GM21619 (cell line): Measurements from ENCODE around the gene IL31RA.
"Not testable (repeated sequence)": the region's sequence is repeated elsewhere in the genome, so short reads cannot be mapped to it uniquely, and the experiment has no call there.

Experiments
- ATAC-seq: cut with Tn5 transposase; IDR thresholded peaks from one replicate; pipeline ENCODE4 v1.9.1; 2021; ENCODE audit not compliant: unreplicated experiment

The IL31RA gene

DNA sequence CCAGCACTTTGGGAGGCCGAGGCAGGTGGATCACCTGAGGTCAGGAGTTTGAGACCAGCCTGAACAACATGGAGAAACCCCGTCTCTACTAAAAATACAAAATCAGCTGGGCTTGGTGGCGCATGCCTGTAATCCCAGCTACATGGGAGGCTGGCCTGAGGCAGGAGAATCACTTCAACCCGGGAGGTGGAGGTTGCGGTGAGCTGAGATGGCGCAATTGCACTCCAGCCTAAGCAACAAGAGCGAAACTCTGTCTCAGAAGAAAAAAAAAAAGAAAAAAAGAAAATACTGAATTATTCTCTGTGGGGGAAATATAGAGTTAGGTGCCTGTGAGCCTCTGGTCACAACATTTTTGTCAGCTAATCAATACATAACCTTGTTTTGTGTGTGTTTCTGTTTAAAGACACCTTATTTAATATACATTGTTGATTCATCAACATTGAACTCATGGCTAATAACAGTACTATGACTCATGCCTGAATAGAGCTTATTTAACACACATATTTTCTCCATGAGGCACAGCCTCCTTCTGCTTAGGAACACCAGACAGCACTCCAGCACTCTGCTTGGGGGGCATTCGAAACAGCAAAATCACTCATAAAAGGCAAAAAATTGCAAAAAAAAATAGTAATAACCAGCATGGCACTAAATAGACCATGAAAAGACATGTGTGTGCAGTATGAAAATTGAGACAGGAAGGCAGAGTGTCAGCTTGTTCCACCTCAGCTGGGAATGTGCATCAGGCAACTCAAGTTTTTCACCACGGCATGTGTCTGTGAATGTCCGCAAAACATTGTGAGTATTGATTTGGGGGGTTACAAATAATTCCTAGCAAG lies at the start of gene IL31RA:
Gene IL31RA, plus strand, starts transcription at position 519 of the 836 bp plus-strand sequence. Its CDS starts 214 bp downstream, at position 733.
- ATAC-seq, result no peak

DNA sequence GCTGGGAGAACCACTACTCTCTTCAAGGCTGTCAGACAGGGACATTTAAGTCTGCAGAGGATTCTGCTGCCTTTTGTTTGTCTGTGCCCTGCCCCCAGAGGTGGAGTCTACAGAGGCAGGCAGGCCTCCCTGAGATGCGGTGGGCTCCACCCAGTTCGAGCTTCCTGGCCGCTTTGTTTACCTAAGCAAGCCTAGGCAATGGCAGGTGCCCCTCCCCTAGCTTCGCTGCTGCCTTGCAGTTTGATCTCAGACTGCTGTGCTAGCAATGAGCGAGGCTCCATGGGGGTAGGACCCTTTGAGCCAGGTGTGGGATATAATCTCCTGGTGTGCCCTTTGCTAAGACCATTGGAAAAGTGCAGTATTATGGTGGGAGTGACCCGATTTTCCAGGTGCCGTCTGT lies 42.3 kb upstream of the IL31RA start:
- not testable (repeated sequence) for ATAC-seq

DNA sequence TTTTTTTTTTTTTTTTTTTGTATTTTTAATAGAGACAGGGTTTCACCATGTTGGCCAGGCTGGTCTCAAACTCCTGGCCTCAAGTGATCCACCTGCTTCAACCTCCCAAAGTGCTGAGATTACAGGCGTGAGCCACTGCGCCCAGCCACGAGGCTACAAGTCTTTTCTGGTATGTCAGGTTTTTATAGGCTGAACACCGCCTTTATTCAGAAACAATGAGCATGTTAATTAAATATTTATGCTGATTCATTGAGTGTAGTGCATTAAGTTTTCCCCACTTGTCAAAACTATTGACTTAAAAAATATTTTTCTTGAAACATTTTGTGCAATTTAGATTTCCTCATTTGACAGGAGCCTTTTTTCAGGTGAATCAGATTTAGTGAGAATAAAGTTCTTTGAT lies 35.2 kb upstream of the IL31RA start:
- ATAC-seq, result not testable (repeated sequence)

DNA sequence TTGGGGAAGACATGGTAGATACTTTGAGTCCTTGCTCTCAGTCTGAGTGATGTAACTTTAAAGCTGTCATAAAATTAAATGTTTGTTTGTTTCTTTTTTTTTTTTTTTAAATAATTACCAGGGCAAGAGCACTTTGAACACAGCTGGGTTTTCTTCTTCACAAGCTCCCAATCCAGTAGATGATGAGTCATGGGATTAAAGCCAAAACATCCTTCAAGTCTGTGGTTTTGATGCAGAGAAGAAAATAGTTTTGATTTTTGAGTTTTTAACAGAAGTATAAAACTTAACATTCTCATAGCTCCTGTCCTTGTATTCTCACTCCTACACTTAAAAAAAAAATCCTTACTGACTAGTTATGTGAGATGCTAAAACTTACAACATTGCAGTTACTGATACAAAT lies 34.8 kb upstream of the IL31RA start:
- ATAC-seq, result no peak

DNA sequence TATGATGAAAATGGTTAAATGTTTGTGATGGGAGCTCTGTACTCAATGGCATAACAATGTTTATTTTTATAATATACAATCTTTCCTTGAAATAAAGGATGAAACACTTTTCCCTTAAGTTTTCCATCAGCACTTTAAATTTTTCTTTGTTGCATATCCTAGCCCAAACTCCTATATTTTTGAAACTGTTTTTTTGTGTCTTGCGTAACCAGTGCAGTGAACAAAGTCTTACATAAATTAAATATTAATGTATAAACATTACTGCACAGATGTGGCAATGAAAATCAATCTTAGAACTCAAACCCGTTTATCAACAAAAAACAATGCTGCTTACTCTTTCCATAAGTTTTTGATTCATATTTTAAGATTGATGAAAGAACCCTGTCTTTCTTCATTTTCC lies 34.1 kb upstream of the IL31RA start:
- no peak for ATAC-seq

DNA sequence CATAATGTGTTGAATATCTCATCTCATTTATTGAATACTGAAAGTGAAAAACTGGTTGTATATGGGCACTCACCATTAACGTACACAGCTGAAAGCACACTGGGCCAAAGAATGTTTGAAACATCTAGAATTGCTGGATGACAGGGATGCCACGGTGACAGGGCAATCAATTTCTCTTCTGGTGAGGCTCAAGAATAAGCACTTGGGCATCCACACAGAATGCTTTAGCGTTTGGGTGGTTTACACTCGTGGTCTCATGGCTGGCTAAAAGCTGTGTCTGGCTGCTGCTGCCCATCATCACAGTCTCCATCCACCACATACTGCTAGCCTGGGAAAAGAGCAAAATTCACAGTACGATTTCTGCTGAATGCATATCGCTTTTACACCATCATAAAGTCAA lies 30.7 kb upstream of the IL31RA start:
- no peak for ATAC-seq

DNA sequence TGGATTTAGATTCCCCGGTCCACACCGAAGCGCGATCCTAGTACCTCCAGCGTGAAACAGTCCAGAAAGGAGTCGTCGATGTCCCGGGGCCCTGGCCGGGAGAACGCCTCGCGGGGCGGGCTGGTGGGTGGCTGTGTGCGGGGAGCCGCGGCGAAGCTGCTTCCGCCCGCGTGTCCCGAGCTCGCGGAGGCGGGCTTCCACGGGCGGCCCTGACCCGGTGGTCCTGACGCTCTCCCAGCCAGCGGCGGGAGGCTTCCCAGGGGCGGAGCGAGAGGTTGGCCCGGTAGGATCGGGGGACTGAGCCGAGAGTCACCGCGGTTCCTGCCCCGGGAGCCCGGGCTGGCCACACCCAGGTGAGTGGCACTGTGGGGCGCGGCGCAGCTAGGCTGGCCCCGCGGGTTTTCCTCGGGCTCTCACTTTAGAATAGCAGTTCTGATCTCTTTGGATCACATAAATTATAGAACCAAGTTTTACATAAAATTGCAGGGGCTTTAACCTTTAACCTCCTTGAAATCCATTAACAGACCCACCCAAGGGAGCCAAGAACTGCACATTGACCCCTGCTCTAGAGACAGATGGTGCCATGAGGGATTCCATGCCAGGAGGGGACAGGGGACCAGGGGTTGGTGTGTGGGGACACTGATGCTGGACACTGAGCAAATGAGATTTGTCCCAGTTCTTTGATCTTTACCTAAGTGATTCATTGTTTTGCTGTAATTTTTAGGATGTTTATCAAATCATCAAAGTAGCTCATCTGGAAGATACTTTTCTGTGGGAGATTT lies 29.2 kb upstream of the IL31RA start:
- ATAC-seq, result no peak

DNA sequence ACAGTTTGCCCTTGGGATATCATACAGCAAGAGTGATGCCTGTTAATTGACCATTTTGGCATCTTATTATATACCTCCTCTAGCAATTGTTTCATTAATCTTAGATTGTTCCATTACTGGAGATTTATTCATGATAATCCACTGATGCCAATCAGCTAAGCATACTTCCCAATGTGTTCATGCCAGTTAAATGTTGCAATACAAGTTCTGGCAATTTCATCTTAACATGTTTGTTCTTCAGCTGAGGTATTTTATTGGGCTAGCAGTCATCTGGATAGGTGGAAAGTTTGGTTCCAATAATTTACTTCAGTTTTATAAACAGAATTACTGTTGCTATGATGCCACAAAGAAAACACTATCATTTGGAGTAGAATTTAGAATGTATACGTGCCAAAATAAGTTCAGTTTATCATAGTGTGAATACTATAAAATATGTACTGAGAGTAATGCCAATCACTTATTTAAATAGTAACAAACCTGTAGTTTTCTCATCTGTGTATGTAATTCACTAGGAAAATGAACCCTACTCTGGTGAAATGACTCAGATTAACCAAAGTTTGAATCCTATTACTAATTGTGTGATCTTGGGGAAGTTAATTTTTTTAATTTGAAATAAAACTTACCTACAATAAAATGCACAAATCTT lies 27.9 kb upstream of the IL31RA start:
- ATAC-seq, result no peak

DNA sequence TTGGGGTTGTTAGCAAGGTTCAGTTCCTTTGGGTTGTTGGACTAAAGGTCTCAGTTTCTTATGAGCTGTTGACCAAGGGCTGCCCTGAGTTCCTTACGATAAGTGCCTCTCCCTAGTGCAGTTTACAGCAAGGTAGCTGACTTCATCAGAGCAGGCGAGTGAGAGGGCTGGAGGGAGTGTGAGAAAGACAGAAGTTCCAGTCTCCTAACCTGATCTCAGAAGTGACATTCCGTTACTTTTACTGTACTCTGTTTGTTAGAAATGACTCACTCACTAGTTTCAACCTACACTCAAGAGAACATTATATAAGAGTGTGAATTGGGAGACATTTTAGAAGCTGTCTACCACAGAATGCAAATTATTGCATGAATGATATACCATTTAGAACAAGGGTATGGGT lies 21.2 kb upstream of the IL31RA start:
- ATAC-seq, result no peak

DNA sequence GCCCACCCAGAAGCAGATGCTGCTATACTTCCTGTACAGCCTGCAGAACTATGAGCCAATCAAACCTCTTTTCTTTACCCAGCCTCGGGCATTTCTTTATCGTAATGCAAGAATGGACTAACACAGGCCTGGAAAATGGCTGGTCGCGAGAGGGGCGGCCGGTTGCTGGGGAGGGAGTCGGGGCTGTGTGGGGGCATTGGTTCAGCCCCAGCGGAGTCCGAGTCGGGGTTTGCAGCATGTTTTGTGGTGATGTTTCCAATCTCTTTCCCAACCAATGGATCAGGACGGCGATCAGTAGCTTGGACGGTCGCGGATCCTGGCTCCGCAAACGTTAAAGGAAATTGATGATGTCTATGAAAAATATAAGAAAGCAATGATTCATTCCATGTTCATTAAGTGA lies 18.7 kb upstream of the IL31RA start:
- no peak for ATAC-seq

DNA sequence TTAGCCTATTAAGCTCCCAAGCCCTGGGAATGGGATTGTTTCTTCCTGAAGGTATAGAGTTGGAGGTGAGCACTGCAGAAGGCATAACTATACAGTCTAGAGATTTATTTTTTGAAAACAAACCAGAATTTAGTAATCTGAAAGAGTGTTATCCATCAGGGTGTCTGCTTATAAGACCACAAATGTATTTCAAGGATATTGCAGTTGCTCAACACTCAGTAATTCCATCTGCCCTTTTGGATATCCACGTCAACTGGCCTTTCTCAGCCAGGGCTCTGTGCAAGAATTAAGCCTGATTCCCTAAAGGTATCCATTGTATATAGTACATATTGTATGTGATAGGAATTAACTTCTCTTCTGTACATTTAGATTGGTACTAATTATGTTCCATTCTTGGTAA lies 15.0 kb upstream of the IL31RA start:
- no peak for ATAC-seq

DNA sequence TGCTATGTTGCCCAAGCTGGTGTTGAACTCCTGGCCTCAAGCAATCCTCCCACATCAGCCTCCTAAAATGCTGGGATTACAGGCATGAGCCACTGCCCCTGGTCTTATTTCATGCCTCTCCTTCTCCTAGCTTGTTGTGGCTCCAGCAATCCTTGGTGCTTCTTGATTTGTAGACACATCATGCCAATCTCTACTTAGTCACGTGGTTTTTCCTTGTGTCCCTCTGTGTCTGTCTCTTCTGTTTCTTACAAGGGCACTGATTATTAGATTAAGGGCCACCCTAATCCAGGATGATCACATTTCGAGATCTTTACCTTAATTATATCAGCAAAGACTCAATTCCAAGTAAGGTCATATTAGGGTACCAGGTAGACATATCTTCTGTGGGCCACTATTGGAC lies 9.2 kb upstream of the IL31RA start:
- no peak for ATAC-seq

DNA sequence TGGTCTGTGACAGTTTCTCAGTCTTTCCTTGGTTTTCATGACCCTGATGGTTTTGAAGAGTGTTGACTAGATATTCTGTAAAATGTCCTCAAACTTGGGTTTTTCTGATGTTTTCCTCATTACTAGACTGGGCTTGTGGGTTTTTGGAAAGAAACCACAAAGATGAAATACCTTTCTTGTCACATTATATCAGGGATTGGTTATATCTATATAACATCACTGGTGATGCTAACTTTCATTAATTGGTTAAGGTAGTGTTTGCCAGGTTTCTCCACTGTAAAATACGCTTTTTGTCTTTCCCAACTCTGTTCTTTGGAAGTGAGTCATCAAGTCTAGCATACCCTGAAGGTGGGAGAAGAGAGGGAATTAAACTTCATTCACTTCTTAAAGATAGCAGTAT lies 3.3 kb upstream of the IL31RA start:
- no peak for ATAC-seq

DNA sequence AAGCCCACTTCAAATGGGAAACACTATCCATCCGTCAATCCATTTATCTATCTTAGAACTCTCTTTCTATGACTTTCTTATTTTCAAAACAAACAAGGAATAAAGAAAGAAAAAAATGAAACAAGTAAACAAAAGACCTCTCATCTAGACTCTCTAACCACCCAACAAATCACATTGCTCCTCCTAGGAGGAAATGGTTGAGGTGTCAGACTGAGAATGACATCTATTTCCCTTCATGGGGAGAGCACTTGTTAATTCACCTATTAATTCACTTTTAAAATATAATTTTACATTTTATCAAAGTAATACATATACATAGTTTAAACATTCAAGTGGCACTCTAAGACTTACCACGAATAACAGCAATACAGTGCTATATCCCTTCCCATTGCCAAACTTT lies 2.4 kb upstream of the IL31RA start:
- ATAC-seq, result no peak

DNA sequence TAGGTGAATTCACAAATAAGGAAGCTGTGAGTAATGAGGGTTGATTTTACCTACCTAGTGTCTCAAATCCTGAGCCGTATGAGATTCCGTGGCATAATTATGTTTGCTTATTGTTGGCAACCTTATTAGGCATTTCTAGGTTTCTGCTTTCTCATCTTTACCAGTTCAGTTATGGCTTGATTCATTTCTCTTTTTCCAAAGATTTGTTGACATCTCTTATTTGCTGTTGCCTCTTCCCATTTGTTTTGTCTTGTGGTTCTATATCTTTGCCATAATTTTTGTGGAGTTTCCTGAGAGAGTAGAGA lies 470 bp downstream of the IL31RA start:
- no peak for ATAC-seq

DNA sequence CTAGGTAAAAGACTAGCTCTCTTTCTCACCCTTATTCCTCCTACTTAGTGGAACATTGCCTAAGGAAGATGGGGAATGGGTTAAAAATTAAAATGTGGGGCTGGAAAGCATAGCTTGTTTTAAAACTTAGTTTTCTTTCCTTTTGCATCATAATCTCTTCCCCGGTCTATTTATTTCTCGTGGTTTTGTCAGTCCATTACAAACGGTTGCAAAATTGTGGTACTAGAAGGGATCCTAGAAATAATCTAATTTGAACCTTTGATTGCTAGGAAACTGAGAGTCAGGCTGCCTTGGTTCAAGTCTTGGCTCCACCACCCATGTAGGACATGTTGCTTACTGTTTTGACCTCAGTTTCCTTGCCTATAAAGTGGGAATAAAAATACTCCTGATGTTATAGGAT lies 1.3 kb downstream of the IL31RA start:
- ATAC-seq, result no peak

DNA sequence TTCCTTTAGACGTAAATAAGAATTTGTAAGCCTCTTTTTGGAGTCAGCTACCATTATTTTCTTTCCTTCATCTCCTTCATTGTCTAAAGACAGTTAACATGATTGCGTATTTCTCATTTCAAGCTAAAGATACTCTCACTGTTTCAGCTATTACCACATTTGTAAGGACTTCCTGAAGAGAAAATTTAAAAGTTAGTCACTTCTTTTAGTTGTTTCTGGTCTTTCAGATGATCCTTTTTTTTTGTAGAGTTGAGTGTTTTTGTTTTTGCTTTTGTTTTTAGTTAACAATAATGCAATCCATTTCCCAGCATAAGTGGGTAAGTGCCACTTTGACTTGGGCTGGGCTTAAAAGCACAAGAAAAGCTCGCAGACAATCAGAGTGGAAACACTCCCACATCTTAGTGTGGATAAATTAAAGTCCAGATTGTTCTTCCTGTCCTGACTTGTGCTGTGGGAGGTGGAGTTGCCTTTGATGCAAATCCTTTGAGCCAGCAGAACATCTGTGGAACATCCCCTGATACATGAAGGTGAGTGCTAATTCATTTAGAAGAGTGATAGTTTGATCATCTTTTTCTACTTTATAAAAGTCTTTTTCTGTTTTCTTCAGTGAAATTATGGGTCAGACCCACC lies 2.0 kb downstream of the IL31RA start:
- ATAC-seq, result no peak

DNA sequence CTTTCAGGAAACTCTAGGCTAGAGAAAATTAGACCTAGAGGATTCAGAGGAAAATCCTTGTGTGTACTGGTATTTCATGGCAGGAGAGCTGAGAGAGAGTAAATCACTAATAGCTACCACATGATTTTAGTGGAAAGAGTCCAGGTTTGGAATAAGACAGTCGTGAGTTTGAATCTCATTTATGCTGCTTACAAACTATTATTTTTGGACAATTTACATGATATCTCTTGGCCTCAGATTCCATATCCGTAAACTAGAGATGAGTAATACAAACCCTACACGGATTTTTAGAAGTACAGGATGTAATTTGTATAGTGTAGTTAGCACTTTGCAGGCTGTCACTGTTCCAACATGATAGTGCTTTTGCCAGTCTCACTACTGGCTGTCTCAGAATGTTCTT lies 2.7 kb downstream of the IL31RA start:
- no peak for ATAC-seq

DNA sequence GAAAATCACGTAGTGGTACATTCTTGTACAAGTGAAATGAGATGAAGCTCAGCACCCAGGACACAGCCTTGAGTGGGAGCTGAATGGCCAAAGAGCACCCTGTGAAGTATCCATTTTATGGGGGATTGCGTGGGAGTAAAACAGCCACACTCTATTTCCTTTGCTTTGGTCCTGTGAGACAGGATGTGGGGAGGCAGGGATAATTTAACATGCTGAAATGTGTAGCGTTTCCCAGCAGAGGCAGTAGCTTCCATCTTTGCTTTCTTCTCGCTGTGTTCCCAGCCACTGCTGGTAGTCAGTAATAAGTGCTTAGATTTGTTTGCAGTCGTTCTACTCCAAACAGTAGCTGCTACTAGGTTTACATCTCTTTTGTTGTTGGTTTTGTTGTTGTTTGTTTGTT lies 4.4 kb downstream of the IL31RA start:
- no peak for ATAC-seq

DNA sequence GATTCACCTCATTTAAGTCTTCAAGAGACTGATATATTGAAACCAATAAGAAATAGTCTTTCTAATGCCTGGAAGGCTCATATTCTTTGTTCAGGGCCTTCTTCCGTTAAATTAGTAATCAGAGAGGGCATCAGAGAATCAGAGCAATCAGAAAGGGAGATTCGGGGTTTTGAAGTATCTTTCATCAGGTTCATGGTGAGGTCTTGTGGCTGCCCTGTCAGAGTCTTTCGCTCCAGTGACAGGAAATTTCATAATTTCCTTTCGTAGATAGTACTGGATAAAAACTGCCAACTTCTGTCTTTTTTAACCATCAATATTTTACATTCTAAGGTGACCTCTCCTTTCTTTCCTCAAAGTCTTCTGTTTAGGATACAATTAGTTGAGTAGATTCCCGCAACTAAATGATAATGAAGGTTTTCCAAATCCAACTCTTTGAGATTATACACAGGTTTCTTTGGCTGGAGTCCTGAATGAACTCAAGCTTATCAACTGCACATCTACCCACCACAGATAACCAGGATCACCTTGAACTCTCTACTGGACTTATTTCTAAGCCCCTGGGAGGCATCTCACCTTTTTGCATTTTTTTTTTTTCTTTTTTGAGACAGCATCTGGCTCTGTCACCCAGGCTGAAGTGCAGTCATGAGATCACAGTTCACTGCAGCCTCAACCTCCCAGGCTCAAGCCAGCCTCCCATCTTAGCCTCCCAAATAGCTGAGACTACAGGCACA lies 5.5 kb downstream of the IL31RA start:
- no peak for ATAC-seq

DNA sequence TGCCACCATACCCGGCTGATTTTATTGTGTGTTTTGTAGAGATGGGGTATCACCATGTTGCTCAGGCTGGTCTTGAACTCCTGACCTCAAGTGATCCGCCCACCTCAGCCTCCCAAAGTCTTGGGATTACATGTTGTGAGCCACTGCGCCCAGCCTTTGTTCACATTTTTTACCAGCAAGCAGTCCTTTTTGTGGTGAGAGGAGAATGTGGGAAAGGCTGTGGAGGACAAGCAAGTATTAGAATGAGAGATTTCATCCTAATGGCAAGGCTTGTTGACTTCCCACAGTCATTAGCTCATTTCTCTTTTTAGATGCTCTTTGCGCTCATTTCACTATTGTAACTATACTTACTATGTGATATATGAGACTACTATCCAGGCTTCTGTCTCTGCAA lies 6.1 kb downstream of the IL31RA start:
- no peak for ATAC-seq
